GM18873 (cell line): Measurements from ENCODE around the gene FGFBP2.
A peak's percentile ranks its signal among the peaks of the same experiment; 100 is the strongest.

Experiments used
- ATAC-seq: cut with Tn5 transposase; IDR thresholded peaks from one replicate; pipeline ENCODE4 v1.9.1; 2021; ENCODE audit warnings: mild to moderate bottlenecking, moderate library complexity, moderate number of reproducible peaks; ENCODE audit not compliant: unreplicated experiment, low FRiP score

FGFBP2 gene

DNA sequence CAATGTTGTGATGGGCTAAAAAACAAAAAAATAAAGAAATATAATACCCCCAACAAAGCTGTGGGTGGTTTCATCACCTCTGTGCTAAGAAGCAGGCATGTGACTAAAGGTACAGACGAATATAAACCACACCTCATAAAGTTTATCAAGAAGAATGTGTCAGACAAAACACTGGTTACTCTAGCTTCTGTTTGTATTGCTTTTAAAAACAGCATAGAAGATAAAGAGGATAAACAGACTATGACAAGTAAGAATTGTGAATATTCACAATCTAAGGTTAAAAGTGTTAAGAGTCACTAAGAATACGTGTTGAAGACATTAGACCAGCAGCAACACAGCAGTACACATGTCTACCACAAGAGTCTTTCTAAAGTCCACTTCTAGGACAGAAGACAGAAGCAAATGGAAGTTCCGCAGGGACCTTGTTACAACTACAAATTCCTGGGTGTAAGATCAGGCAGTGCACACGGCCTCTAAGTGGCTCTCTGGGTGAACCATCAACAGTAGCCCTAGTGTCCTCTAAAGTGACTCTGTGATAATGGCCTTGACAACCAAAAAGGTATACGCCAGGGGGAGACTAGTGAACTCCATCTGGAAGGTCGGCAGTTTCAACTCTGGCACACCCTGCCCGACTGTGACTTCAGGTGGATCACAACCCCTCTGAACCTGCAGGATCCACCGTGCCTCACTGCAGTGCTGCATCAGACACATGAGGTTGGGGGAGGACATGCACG is 8.3 kb upstream of the FGFBP2 start:
- ATAC-seq: no peak

DNA sequence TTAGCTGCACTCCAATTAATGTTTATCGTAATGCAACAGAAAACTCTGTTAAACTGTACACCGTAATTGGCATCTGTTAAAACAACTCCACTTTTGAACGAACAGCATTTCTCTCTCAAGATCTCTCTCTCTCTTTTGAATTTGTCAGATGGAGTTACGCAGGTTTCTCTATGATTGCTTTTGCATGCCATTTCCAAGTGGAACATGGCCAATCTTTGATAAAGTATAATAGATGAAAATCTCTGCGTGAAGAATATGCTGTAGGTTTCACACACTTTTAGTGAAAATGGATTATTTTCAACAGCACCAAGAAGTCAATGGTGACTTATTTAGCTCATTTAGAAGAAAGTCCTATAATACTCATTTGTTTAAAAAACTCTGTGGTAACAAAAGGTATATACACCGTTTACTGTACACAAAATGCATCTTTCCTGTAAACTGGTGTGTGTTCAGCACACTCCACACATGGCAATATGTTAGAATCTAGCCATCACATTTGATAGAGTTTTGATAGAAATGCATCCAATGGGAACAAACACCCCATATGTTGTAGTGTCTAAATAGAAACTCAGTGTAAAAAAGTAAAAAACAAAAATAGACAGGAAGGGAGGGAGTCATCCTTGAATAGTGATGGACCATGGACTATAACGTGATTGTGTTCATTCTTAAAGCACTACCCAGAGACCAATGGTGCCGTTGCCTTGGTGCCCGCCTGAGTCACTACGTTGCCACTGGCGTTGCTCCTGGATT is 5.8 kb upstream of the FGFBP2 start:
- no peak for ATAC-seq

DNA sequence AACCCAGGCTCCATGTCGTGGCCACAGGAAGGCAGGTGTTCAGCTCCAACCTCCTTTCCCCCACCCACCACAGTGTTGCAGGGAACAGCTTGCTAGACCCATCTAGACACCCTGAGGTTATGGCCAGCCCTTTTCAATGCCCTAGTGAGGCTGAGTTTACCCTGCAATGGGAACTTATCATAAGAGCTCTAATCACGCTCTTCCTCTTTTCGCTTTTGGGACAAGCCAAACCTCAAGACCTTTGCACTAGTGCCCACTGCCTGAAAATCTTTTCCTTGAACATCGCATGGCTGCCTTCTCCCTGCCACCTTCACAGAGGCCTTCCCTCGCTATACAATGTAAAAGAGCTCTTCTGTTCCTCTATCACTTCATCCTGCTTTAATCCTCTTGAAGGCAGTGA is 2.4 kb upstream of the FGFBP2 start:
- no peak for ATAC-seq

DNA sequence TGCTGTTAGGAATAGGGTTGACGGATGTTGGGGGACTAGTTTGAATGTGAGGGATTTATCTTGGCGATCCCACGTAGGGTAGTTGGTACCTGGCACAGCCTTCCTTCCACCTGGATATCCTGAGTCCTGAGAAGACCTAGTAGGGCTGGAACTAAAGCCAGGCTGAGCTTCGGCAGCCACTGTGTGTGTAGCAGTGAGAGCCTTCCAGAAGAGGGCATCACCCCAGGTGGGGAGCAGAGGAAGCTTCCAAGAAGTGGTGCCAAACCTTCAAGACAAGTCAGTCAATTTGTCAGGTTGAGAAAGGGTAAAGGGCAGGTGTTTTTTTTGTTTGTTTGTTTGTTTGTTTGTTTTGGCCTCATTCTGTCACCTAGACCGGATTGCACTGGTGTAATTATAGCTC is 1.2 kb upstream of the FGFBP2 start:
- ATAC-seq: no peak

DNA sequence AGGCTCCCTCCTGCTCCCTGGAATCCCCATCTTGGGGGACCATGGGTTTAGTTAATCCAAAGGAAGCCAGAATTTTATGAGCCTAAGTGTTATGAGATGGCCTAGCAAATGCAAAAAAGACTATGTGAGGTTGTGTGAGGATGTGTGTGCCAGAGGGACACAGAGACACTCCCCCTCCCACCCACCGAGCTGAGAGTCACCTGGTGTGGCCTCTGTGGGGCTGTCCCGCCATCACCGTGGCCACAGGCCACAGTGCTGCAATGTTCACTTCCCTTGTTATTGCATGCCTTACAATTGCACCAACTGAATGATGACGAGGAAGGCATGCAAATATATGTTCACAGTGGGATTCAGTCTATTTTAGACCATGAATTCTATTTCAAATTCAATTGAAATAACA is 601 bp upstream of the FGFBP2 start:
- no peak for ATAC-seq

DNA sequence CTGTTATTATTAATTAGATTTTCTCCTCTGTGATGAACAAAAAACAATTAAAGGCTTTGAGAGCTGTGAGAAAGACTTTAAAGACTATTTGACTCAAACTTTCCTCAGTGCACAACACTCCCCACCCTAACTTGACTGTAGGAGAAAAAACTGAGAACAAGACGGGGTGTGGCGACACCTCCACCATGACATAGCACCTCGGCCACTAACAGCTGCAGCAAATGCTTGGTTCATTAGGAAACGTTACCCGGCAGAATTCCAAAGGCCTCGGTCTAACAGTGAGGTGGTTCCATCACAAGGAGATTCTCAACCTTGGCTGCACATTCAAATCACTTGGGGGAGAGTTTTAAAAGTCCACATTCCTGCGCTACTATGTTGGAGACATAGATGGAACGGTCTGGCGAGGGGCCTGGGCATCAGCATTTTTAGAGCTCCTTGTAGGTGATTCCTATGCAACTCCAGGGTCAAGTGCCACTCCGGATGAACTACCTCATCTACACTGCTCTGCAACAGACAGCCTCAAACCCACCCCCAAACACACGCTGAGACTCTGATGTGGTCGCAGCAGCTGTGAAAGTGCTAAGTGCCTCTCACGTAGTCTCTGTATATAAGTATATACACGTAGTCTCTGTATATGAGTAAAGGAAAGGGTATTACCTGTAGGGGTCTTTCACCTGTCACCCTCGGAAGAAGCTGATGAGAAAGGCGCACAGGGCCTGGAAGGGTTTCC is 1.0 kb downstream of the FGFBP2 start:
- ATAC-seq: no peak

DNA sequence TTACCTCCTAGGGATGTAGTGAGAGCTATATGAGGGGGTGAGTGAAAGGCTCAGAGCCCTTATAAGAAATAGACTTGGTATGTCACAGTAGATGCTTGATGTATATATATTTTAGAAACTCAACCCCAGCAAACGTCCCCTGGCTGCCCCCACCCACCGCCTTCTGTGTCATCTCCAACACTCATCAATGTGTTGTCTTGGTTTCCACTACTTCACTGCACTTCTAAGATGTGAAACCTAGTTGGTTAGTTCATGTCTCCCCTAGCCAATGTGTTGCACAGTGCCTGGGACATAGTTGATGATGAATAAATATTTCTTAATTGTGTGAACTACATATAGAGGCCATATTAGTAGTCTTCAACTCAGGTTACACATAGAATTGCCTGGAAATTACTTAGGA is 4.4 kb downstream of the FGFBP2 start:
- no peak for ATAC-seq

DNA sequence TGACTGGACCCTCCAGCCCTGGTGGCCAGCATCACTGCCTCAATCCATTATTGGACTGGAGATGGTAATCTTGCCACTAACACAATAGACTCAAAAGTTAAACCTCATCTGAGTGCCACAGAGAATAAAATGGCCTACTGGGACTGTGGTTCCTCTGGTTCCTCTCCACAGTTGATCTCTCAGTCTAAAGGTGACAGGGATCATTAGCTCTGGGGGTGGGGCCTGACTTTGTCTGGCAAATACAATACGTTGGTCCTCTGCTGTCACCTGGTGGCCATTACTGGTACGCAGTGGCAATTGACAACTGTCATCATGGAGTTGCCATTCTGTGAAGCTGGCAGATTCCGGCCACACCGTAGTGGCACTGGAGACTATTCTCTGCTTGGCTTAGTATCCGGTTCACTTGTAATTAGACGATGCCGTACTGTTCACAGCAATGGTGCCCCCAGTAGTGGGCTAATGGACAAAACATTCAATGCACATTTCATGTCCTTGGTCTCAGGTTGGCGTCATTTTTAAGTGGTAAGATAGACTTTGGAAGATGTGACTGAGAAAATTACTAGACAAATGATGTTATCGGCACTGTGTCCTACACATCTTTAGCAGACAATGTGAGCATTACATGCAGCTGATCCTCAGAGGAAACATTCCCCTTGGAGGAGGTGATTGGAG is 6.7 kb downstream of the FGFBP2 start:
- peak; percentile 93 for ATAC-seq

DNA sequence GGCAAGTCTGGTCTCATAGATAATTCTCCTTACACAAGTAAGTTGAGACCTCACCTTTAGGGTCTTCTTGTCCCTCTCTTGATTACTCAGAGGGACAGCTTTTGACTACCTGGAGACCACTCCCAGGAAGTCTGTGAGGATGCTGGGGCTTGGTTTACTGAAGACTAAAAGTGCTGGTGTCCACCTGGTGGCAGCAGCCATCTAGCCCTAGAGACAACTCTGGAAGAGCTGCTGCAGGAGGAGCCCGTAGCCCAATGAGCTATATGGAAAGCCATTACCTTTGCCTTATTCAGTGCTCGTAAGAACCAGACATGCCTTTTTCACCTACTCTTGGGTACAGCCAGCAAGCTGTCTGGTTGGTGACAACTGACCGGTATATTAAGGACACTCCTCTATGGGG is 7.3 kb downstream of the FGFBP2 start:
- no peak for ATAC-seq

DNA sequence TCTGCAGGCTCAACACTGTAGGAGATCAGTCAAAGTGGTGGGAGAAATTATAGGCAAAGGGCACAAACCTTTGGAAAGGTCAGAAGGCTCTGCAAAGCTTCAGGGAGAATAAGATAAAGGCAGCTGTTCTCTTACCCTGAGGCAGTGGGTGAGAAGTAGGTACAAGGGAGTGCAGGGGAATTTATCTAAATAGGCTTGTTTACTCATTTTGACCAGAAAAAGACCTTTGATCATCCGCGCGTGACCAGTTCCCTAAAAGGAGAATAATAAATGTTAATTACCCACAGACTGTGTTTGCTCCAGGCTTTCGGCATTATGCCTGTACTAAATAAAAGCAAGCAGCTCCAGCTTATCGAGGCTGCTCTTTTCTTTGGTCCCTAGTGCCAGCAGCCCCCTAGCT is 9.3 kb downstream of the FGFBP2 start:
- no peak for ATAC-seq

DNA sequence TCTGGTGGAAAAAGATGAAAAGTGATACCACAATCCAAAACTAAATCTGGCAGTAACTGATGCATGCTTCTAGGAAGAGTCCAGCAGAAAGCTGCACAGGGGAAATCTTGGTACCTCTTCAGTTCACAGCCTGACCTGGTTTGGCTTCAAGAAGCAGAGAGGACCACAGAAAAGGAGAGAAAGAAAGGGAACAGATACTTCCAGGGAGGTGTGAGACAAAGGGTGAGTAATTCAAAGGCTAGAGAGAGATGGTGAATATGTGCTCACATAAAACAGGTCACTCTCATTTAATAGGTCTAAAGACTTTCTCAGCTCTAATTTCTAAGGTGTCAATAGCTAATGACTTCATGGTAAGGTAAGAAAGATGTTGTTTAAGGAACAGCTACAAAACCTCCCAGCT is 11.2 kb downstream of the FGFBP2 start:
- no peak for ATAC-seq

DNA sequence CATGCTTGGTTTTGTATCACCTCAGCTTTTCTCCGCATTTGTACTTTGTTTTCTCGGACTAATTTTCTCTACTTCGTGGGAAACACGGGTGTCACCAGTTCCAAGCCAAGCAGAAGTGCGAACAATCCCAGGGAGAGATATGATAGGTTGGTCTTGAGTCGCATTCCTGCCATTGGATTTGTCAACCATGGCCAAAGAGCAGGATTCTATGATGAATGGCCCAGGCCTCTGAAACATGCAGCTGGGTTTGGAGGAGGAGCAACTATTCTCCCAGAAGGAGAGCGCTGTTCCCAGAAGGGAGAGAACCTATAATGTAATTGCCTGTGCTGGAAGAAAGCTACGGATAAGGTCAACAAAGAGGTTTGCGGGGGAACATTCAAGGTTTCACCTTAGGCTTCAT is 14.1 kb downstream of the FGFBP2 start:
- no peak for ATAC-seq

DNA sequence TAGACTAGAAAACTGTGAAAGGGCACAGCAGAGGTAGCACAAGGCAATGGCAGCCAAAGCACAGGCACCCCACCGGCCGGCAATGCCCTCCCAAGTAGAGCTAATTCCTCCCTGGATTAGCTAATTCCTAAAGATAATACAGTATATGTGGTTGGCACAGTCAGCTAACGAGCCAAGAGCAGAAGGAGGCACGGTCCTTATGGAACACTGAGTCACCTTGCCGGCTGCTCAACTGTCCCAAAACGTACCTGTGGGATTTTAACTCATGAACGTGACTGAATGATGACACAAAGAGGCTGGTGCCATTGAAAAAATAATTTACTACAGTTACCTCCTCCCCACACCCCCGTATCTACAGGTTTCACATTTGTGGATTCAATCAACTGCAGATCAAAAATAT is 15.3 kb downstream of the FGFBP2 start:
- no peak for ATAC-seq

DNA sequence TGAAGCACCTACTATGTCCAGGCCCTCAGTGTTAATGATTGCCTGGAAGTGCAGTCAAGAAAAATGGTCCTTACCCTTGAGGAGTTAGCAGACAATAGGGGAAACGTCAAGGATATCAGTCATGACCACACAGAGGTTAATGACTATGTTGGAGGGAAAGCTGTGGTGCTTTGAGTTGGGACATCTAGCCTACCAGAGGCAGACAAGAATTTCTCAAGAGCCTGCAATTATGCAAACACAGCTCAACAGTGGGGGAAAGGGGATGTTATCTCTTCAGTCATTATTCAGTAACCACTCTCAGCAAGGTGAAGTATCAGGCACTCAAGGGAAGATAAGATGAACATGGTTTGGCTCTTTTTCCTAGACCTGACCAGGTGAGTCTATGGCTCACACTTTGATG is 17.5 kb downstream of the FGFBP2 start:
- ATAC-seq: no peak

DNA sequence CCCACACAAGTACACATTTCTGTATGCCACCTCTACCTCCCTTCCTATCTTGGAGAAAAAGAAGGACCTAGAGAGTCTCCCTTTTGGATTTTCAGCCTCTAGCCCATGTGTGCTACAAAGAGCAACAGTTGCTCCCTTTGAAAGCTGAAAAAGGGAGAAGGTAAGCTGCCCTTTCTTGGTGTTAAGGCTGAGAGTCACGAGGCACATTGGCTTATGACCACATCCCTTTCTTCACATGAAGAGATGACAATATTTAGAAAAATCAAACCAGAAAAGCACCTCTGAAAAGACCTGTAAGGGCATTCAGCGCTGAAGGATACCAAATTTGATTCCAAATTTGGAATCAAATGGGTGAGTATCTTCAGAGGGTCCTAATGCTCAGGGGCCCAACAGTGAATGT is 18.1 kb downstream of the FGFBP2 start:
- no peak for ATAC-seq

DNA sequence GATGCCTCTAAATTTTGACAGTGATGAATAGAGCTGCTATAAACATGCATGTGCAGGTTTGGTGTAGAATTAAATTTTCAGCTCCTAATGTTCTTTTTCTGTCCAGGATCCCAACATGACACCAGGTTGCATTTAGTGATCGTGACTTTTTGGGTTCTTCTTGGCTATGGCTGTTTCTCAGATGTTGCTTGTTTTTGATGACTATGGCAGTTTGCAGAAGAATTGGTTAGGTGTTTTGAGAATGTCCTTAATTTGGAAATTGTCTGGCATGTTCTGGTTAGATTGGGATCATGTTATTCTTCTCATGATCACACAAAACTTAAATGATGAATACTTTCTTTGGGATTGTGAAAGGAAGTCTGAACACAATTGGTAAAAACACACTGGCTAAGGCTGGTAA is 20.7 kb downstream of the FGFBP2 start:
- ATAC-seq: no peak

DNA sequence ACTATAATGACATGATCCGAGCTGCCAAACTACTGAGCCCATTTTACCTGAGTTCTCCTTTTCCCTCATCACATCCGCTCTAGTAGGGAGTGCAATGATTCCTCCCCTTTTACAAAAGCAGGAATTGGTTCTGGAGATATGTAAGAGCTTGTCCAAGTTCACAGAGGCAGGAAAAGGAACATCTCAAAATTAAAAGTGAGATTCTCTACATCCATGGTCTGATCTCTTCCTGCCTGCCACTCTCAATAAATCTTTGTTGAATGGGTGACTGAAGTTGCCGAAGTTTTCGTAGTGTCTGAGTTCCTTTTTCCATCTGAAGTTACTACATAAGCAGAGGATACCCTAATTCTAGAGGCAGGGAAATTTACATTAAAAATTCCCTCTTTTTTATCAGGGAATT is 24.3 kb downstream of the FGFBP2 start, which contains the start of gene FGFBP1:
Gene FGFBP1, minus strand, starts transcription at position 101 of the 400 bp plus-strand sequence. CDS start 2,108 bp downstream, outside the sequence.
- no peak for ATAC-seq

DNA sequence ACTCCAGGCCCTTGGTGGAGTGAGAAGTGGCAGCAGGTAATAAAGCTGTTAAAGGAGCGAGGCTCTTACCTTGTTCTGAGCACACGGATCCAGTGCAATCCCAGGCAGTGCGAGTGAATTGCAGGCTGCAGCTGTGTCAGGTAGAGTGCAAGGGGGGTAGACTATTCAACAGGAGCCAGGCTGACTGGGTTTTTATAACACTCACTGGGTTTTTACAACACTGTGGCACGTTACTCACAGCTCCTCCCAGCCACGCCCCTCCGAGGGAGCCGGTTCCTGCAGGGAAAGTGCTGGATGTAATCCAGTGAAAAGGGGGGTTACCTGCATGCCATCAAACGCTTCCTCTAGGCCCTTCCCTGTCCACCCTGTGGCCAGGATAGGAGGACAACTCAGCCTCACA is 24.8 kb downstream of the FGFBP2 start:
- ATAC-seq: no peak

DNA sequence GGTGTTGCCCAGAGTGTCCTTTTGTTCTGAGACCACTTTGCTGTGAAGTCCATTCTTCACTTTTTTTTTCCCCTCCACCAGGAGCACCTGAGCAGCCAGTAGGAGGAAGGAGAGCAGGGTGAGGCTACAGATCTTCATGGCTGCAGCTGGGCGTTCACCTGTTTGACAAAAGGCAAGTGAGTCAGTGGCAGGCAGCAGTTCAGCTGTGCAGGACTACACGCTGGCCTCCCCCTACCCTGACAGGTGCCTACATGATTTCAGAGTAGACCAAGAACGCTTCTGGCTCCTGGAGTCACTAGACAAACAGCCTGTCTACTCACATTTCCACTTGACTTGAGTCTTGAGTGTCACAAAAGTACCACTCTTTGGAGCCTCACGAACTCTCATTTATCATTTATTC is 26.5 kb downstream of the FGFBP2 start:
- ATAC-seq: no peak

DNA sequence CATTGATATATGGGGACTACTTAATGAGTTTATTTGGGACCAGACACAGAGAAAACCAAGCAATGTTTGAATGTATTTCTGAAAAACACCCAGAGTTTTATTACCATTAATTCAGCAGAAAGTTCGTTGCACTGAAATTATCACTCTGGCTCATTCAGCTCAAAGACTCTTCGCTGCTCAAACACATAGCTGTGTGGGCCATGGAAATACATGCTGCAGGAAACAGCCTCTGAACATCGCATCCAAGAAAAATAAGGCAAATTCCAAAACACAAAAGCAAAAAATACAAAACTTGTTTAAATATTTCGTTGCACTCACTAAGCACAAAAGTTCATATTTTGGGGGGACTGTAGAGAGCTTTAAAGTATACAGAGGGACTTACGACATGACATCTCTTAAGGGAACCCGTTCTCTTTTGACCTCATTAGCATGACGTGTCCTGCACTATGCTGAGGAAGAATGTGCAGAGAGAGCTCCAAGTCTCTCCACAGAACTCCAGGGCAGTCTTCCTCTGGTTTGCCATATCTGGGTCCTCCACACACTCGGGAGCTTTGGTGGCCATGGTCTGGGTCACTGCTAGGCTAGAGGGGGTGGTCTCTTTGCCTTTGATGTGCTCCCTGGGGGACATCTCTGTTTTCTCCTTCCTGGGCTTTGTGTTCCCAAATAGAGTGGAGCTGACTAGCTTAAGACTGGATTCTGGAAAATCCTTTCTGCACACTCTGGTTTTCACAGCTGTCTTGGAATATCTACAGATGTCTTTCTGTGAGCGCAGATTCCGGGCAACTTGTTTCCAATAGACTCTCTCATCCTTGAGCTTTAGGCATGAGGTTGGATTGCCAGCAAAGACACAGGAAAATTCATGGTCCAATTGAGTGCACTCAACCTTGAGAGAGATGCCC is 27.2 kb downstream of the FGFBP2 start:
- ATAC-seq: no peak
